ENCODE measurements around the gene FAM53B.

FAM53B gene

GRCh38 chr10:124632064-124632531, 112.1 kb downstream of the FAM53B start:
- TF ChIP-seq CTCF (IDR thresholded peaks at IDR 0.05; ENCODE audit: extremely low read depth, insufficient read depth, missing control alignments) = peak; percentile 47
- in situ Hi-C loops (cut with MboI; ENCODE audit: low pct_unique_long_range_greater_than_20kb, low sequenced_read_pairs, unreplicated experiment) = loop anchor here (10.0 kb wide), 1 partner anchor 103 kb away; no protein-coding TSS in a partner anchor
- DNase-seq (ENCODE audit: low spot score) = no peak

- no peak for DNase-seq (ENCODE audit: low spot score)
- TF ChIP-seq CTCF (IDR thresholded peaks at IDR 0.05; ENCODE audit: extremely low read depth, insufficient read depth, missing control alignments) = no peak
- in situ Hi-C loops (cut with MboI; ENCODE audit: low pct_unique_long_range_greater_than_20kb, low sequenced_read_pairs, unreplicated experiment) = loop anchor here (10.0 kb wide), 1 partner anchor 104 kb away; no protein-coding TSS in a partner anchor
These were observed 113.6 kb downstream of the FAM53B start for GRCh38 chr10:124630551-124630950.

GRCh38 chr10:124629842-124630241, 114.3 kb downstream of the FAM53B start:
- TF ChIP-seq CTCF (IDR thresholded peaks at IDR 0.05; ENCODE audit: extremely low read depth, insufficient read depth, missing control alignments) = no peak
- in situ Hi-C loops (cut with MboI; ENCODE audit: low pct_unique_long_range_greater_than_20kb, low sequenced_read_pairs, unreplicated experiment) = loop anchor here (10.0 kb wide), 1 partner anchor 105 kb away; no protein-coding TSS in a partner anchor
- no peak for DNase-seq (ENCODE audit: low spot score)

GRCh38 chr10:124629415-124629814, 114.8 kb downstream of the FAM53B start:
- no peak for TF ChIP-seq CTCF (IDR thresholded peaks at IDR 0.05; ENCODE audit: extremely low read depth, insufficient read depth, missing control alignments)
- in situ Hi-C loops (cut with MboI; ENCODE audit: low pct_unique_long_range_greater_than_20kb, low sequenced_read_pairs, unreplicated experiment) = no loop called here
- no peak for DNase-seq (ENCODE audit: low spot score)

GRCh38 chr10:124628676-124629021, 115.5 kb downstream of the FAM53B start:
- in situ Hi-C loops (cut with MboI; ENCODE audit: low pct_unique_long_range_greater_than_20kb, low sequenced_read_pairs, unreplicated experiment) = no loop called here
- DNase-seq (ENCODE audit: low spot score) = no peak
- no peak for TF ChIP-seq CTCF (IDR thresholded peaks at IDR 0.05; ENCODE audit: extremely low read depth, insufficient read depth, missing control alignments)

- DNase-seq (ENCODE audit: low spot score) = no peak
- TF ChIP-seq CTCF (IDR thresholded peaks at IDR 0.05; ENCODE audit: extremely low read depth, insufficient read depth, missing control alignments) = no peak
- in situ Hi-C loops (cut with MboI; ENCODE audit: low pct_unique_long_range_greater_than_20kb, low sequenced_read_pairs, unreplicated experiment) = no loop called here
These were observed 116.1 kb downstream of the FAM53B start for GRCh38 chr10:124627866-124628675.
